Stimulated activated CD4-positive, alpha-beta T cell treated with anti-CD3 and anti-CD28 coated beads, TNF-alpha, amount 100 ng/mL, for 4 hours (primary cell): ENCODE data around the gene RREB1.
A peak's percentile ranks its signal among the peaks of the same experiment; 100 is the strongest.

Experiments
- DNase-seq, 3 experiments: peaks; one replicate each; pipeline ENCODE4 v3.0.0-alpha.2; 2020; ENCODE audit warnings: low read depth in 3 of 3

The RREB1 gene, protein sequence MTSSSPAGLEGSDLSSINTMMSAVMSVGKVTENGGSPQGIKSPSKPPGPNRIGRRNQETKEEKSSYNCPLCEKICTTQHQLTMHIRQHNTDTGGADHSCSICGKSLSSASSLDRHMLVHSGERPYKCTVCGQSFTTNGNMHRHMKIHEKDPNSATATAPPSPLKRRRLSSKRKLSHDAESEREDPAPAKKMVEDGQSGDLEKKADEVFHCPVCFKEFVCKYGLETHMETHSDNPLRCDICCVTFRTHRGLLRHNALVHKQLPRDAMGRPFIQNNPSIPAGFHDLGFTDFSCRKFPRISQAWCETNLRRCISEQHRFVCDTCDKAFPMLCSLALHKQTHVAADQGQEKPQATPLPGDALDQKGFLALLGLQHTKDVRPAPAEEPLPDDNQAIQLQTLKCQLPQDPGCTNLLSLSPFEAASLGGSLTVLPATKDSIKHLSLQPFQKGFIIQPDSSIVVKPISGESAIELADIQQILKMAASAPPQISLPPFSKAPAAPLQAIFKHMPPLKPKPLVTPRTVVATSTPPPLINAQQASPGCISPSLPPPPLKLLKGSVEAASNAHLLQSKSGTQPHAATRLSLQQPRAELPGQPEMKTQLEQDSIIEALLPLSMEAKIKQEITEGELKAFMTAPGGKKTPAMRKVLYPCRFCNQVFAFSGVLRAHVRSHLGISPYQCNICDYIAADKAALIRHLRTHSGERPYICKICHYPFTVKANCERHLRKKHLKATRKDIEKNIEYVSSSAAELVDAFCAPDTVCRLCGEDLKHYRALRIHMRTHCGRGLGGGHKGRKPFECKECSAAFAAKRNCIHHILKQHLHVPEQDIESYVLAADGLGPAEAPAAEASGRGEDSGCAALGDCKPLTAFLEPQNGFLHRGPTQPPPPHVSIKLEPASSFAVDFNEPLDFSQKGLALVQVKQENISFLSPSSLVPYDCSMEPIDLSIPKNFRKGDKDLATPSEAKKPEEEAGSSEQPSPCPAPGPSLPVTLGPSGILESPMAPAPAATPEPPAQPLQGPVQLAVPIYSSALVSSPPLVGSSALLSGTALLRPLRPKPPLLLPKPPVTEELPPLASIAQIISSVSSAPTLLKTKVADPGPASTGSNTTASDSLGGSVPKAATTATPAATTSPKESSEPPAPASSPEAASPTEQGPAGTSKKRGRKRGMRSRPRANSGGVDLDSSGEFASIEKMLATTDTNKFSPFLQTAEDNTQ (N-terminal part only)

DNA sequence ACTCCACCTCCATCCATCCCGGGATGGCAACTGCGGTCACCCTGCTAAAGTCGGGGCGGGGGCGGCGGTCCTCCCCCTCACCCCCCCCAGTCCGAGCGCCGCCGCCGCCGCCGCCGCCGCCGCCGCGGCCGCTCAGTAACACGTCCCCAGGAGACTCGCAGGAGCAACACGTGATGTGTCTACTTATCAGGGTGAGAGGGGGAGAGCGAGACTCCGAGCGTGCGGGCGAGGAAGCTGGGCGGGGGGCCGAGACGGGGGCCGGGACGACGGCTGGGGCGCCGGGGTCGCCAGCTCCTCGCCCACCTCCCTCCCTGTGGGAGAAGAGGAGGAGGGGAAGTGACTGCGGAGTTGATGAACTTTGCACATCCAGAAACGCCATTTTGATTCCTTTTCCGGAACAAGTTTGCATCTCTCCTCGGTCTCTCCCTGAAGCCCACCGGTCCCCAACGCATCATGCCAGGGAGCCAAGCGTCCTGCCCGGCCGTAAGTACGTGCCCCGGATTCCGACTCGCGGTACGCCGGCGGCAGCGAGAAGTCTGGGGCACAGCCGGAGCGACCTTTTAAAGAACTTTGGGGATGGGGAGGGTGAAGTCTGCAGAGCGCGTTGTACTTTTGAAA is at the start of gene RREB1:
RREB1 (plus strand) TSS at position 384 of the 618 bp plus-strand sequence. CDS start 73,951 bp downstream, outside the sequence.
- peak; percentile 38 to 53 (median 46) for DNase-seq

DNA sequence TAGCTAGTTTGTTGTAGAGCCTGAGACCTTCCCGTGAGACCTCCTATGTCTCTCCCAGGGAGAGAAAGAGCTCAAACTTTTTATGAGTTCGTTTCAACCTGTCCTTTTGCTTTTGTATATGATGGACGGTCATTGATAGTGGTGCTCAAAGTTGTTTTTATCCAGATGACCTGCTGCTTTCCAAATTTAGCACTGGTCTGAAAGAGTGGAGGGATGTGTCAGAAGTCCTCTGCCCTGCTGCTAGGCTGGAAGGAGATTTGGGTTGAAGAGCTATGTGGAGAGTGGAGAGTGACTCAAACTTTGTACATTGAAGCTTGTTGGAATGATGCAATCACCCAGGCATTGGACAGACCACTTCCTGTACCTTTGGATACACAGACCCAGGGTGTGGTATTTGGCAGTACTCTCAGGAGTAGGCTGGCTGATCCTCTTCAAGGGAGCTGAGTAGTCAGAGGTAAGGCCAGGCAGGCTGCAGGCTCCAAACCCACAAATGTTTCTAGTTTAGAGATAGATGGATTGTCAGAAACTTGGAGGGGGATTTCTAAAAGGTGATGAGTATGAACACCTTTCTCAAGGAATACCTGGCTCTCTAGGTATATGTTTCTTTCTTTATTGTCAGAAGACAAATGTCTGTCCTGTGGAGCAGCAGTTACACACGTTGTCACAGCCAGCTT is 49.4 kb upstream of the RREB1 start:
- DNase-seq, result no peak

DNA sequence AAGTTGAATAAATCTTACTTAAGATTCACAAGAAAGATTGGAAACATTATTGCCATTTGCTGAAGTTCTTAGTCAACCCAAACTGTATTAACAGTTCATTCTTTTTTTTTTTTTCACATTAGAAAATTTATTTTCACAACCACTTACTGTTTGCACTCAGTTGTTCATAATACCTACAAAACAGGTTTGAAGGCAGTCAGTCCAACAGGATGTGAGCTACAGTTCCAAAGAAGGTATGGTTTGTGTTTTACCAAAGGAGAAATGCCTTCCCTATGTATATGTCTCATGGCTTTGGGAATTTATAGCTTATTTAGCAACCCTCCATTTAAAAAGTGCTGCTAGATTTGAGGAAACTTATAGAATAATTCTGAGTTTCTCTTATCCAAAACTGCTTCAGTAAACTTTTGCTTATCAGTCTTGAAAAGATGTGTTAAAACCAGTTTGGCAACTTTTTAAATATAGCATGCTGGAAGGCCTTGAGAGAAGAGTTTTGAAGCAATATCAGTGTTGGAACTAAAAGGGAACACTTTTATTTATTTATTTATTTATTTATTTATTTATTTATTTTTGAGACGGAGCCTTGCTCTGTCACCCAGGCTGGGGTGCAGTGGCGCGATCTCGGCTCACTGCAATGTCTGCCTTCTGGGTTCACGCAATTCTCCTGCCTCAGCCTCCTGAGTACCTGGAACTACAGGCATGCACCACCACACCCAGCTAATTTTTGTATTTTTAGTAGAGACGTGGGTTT is 46.8 kb upstream of the RREB1 start:
- DNase-seq, result no peak

DNA sequence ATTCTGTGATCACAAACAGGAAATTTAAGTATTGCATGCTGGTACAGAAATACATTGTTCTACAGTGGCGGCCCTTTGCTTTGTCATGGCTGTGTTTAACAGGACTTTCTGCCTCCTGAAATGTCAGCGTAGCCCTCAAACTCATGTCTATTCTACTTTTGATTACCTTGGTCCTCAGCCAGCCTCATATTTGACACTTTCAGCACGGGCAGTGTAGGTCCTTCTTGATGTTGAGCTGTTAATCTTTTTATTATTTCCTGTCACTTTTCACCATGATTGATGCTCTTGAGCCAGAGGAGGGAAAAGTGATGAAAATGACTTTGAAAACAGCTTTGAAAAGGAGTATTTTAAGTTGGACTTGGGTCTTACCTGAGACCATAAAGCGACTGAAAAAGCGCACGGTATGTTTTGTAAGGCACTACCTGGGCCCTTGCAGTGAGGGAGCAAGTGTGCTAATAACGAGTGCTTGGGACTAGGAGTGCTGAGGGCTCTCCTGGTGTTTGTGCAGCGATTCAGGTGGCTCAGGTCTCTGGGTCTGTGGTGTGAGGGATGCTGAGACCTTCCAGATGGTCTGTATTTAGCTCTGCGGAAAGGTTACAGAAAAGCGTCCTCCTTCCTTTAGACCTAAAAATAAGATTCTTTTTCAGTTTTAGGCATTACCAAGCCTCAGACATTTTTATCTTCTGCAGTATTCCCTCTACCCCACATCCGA is 45.2 kb upstream of the RREB1 start:
- no peak for DNase-seq

DNA sequence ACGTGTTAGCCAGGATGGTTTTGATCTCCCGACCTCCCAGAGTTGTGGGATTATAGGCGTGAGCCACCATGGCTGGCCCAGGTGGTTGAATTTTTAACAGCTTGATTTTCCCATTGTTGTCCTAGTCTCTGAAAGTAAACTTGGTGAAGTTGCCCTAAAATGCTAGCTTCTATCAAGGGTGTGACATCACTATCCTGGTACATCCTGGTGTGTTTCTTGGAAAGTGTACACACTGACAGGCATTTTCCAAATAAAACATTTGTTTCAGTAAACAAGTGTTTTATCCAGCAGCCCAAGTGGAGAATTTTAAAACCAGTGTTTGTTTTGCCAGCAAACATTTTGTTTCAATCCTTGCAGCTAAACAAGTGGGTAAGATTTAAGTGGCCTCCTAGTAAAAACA is 40.5 kb upstream of the RREB1 start:
- DNase-seq, result no peak

DNA sequence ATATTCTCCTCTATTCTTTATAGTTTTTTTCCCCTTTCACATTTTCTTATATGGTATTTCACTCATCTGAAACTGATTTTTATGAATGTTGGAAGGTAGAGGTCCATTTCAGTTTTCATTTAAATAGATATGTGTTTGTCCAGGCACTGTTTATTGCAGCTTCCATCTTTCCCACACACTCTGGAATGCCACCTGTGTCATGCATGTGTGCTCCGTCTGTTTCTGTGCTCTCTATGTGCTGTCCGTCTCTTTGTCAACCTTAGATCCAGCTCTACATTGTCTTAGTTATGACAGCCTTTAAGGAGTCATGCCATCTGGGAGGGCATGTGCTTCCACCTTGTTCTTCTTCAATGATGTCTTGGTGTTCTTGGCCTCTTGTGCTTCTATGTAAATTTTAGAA is 36.4 kb upstream of the RREB1 start:
- DNase-seq, result no peak

DNA sequence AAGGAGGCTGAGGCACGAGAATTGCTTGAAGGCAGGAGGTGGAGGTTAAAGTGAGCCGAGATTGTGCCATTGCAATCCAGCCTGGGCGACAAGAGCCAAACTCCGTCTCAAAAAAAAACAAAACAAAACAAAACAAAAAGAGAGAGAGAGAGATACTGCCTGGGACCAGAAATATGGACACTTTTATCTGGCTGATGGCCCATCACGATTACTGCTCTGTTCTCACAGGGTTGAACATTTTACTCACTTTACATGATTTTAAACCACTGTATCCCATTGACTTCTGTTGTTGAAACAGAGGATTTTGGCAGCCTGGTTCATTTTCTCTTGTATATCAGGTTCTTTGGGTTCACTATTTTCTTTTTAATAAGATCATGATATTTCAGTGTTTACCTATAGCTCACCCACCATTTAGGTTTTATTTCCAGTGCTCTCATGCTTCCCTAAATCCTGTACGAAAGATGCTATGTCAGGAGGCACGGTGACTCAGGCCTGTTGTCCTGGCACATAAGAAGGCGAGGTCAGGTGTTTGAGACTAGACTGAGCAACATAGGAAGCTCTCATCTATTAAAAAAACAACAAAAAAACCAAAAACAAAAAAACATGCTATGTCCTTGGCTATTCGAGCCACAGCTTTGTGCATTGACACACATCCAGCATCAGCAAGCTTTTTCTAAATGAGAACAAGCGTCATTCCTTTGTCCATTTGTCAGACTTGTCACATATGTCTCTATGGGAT is 34.5 kb upstream of the RREB1 start:
- DNase-seq, result no peak

DNA sequence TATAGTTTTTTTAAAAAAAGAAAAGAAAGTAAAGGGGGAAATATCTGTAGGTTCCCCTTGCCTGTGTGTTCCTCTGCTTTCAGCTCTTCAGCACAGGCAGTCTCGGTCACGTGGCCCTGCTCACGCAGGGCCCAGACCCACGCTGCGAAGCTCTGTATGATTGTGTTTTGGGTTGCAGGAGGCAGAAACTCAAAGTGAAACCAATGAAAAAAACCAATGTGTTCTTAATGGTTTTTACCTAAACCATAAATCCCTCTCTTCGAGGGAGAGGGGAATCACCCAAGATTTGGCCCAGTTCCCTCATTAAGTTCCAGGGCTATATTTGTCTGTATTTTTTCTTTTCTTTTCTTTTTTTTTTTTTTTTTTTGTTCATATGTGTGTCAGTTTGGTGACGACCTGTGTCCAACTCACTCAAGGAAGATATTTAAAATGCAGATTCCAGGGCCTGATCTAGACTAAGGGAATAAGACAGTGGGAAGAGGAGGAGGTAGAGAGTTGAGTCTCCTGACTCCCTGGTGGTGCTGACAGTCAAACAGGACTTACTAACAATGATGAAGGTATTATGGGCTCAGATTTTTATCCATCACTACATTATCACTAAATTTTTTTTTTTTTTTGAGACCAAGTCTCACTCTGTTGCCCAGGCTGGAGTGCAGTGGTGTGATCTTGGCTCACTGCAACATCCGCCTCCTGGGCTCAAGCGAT is 33.8 kb upstream of the RREB1 start:
- peak in 1 of 3 experiments; percentile 50 for DNase-seq

DNA sequence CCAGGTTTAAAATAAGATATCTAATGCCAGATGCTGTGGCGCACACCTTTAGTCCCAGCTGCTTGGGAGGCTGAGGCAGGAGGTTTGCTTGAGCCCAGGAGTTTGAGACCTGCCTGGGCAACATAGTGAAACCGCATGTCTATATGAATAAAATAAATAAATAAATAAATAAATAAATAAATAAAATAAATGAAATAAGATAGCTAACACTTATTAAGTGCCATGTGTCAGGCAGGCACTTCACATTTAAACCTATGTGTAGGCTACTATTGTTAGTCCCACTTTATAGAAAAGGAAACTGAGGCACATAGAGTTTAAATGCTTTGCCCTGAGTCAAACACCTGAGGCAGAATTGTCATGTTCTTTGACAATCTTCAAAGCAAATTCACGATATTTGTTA is 32.9 kb upstream of the RREB1 start:
- no peak for DNase-seq

DNA sequence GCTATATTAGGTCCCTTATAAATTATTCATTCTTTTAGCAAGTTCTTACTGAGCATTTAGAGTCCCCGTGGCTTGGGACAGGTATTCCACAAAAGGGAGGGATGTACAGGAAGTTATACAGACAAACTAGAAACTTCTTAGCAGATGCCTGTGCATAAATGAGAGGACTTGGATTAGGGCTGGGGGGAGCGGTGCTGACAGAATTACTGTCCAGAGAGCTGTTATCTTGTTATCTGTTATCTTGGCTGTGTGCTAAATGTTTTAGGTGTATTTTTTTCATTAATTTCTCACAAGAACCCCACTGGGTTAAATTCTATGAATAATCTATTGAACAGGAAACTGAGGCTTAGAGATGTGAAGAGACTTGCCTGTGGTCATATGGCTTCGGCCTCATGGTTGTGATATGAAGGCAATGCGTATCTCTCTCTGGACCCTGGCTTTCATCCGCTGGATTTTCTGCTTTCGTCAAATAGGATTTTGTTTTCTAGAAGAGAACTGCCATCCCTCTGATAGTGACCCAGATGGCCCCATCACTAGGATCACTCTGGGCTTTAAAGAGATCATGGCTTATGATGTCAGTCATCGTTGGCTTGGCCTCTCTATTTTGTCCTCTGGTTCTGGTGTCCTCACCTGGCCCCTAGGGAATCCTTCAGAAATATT is 32.3 kb upstream of the RREB1 start:
- no peak for DNase-seq

DNA sequence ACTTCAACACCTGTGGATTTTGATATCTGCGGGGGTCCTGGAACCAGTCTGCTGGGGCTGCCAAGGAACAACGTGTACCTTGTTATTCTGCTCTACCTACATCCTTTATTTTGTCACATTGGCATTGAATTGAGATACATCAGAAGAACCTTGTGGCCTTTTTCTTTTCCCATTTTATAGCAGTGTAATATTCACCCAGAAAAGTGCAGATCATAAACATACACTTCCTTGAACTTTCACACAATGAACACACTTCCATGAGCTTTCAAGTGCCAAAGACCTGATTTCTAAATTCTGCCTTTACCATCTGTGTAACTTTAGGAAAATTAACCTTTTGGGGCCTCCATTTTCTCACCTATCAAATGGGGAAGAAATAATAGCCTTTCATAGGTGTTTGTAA is 29.9 kb upstream of the RREB1 start:
- no peak for DNase-seq

DNA sequence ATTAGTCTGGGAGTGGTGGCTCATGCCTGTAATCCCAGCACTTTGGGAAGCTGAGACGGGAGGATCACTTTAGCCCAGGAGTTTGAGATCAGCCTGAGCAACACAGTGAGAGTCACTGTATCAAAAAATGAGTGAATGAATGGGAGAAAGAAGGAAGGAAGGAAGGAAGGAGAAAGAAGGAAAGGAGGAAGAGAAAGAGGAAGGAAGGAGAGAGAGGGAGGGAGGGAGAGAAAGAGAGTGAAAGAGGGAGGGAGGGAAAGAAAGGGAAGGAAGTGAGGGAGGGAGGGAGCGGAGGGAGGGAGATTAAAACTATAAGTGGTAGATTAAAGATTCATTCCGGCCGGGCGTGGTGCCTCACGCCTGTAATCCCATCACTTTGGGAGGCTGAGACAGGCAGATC is 28.9 kb upstream of the RREB1 start:
- no peak for DNase-seq

DNA sequence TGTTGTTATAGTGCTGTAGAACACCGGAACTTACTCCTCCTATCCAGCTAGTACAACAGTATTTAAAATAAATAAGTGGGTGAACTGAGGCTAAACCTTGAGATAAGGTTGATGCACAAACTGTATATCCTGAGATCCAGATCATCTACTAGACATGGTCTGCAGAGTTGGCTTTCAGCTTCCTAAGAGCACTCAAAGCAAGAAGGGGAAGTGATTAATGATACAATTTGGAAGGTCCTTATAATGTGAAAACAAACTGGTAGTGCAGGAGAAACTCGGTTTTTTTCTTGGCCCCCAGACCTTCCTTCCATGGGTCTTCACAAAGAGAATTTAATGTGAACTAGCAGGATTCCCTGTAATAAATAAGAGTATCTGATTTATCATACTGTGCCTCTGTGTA is 27.4 kb upstream of the RREB1 start:
- DNase-seq, result no peak

DNA sequence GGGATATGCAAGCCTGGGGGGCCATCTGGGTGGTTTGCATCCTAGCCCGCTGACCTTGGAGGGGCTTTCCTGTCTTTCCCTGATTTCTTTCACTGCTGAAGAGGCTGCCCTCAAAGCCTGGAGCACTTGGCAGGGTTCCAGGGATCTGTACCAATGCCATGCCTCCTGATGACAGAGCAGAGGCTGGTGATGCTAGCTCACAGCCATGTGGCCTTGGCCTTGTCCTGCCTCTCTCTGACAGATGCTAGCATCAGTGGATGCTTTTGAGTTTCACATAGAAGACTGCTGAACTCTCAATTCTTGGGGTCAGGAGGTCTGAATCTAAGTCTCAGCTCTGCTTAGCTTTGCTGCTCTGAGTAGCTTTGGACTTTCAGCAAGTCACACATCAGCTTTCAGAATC is 21.9 kb upstream of the RREB1 start:
- DNase-seq, result no peak

DNA sequence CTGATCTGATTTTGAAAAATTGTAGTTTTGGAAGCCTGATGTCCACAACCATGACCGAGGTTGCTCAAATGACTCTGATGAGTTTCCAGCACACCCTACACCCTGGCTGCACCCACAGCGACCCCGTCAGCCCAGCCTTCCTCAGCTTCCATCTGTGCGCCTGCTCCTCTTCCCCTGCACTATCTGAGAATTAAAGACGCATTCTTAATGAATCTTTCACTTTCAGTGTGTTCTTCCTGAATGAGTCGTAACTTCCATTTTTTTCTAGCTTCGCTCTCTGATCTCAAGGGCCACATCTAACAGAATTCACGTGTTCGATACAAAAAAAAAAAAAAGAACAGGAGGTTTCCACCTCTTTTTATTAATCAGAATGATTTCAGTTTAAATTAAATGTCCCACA is 21.3 kb upstream of the RREB1 start:
- peak; percentile 9 to 26 (median 17) for DNase-seq

DNA sequence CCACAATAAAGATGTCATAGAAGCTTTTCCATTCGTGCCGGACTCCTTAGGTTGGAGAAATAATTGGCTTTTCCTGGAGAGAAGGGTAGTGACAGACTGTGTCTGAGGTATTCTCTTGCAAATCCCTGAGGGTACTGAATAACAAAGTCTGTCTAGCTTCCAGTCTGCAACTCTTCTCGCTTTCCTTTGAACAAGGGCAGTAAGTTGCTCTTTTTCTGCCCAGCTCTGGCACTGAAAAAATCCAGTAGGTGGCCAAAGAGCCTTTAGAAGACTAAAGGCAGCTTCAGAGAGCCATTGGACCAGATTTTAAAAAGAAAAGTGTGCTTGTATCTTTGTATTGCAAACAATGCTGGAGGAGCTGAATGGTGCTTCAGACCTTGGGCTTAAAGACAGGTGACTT is 20.7 kb upstream of the RREB1 start:
- DNase-seq, result no peak

DNA sequence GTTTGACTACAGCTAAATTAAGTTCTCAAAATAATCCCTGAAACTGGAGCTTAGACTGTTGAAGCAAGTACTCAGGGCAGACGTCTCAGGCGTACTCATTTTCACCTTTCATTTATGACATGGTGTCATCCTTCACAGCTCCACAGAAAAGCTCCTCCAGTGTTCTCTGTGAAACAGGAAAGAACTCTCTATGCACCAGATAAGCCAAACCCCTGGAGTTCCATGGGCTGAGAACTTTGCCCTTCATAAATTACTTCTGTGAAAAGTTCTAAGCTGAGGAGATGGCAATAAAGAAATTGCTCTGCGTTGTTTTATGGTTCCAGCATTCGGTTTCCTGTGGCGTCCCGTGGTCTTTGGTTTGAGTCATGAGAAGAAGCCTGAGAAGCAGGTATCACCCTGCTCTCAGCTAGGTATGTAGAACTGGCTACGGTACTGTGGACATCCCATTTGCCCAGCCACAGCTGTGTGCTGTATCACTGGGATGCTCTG is 20.2 kb upstream of the RREB1 start:
- DNase-seq, result no peak
